H1 (cell line): ENCODE data around the gene ZNF366. TPM values are rescaled to one million over a fixed set of nuclear protein-coding genes. Genes with fewer than 3 reads are reported as not detected.

Experiments
- CTCF ChIA-PET: fragments of 300-600 bp; sonication (Branson Sonifier 250); formaldehyde crosslinking; loops from one replicate; lab custom pipeline; 2021; ENCODE audit not compliant: partially characterized antibody; lab: Charles Lee
- POLR2A ChIA-PET: fragments of 300-600 bp; sonication (Branson Sonifier 250); formaldehyde crosslinking; loops from one replicate; lab custom pipeline; 2021; ENCODE audit warnings: inconsistent platforms; ENCODE audit not compliant: partially characterized antibody; lab: Charles Lee
- DNase-seq, 2 experiments: peaks; one replicate each; pipeline versions ENCODE4 v3.0.0 to v3.0.0-alpha.2; 2010 to 2022; ENCODE audit warnings: low spot score in 2 of 2, low read depth in 1 of 2, mixed read lengths in 1 of 2
- FAIRE-seq: peaks from 2 replicates; lab custom pipeline; 2011; peaks lifted over from hg19 to GRCh38; lab: Jason Lieb, UNC
- H2AFZ ChIP-seq: 2 replicates; pipeline ENCODE4 v1.8.1; 2012; ENCODE audit warnings: low read length, inconsistent platforms
- H2AK5ac ChIP-seq: 2 replicates; pipeline ENCODE4 v1.6.1; 2013; ENCODE audit warnings: low read depth, low read length
- H2BK120ac ChIP-seq: replicated peaks from 2 replicates; pipeline ENCODE3; 2013; ENCODE audit warnings: low read depth, low read length, inconsistent platforms
- H2BK12ac ChIP-seq: 2 replicates; pipeline ENCODE4 v1.6.1; 2013; ENCODE audit warnings: low read depth, low read length
- H2BK15ac ChIP-seq: 2 replicates; pipeline ENCODE4 v1.6.1; 2013; ENCODE audit warnings: low read length
- H2BK20ac ChIP-seq: 2 replicates; pipeline ENCODE4 v1.6.1; 2013; ENCODE audit warnings: low read length
- H2BK5ac ChIP-seq: 2 replicates; pipeline ENCODE4 v1.6.1; 2013; ENCODE audit warnings: low read depth, low read length
- H3K14ac ChIP-seq: 2 replicates; pipeline ENCODE4 v1.6.1; 2013; ENCODE audit warnings: inconsistent platforms; ENCODE audit not compliant: insufficient read length
- H3K18ac ChIP-seq: 2 replicates; pipeline ENCODE4 v1.6.1; 2013; ENCODE audit warnings: low read length; ENCODE audit errors: extremely low read depth
- H3K23ac ChIP-seq: 2 replicates; pipeline ENCODE4 v1.6.1; 2013; ENCODE audit warnings: inconsistent platforms; ENCODE audit not compliant: insufficient read length
- H3K23me2 ChIP-seq: 2 replicates; pipeline ENCODE4 v1.6.1; 2013; ENCODE audit warnings: low read depth, low read length
- H3K27ac ChIP-seq: 2 replicates; pipeline ENCODE4 v1.6.1; 2011; ENCODE audit warnings: low read depth, low read length, inconsistent platforms
- H3K27me3 ChIP-seq, 4 experiments: replicated peaks in 1 of 4; 1 replicate in 1 of 4; 2 replicates in 3 of 4; pipeline versions ENCODE4 v1.6.1 to v1.8.1; 2011 to 2013; ENCODE audit warnings: low read length in 3 of 4, mild to moderate bottlenecking in 3 of 4, inconsistent platforms in 2 of 4, mixed read lengths in 2 of 4, moderate library complexity in 1 of 4; ENCODE audit not compliant: control insufficient read depth in 3 of 4, insufficient read depth in 3 of 4; ENCODE audit errors: extremely low read depth in 1 of 4
- H3K36me3 ChIP-seq, 4 experiments: 2 replicates each; pipeline versions ENCODE4 v1.6.1 to v1.8.1; 2011 to 2013; ENCODE audit warnings: mild to moderate bottlenecking in 4 of 4, low read length in 3 of 4, moderate library complexity in 2 of 4, control low read depth in 1 of 4, inconsistent platforms in 1 of 4; ENCODE audit not compliant: insufficient read depth in 4 of 4, control insufficient read depth in 2 of 4
- H3K4ac ChIP-seq: replicated peaks from 2 replicates; pipeline ENCODE3; 2013; ENCODE audit warnings: low read length, low read depth, mixed read lengths, inconsistent platforms; ENCODE audit not compliant: insufficient read length
- H3K4me1 ChIP-seq, 4 experiments: replicated peaks in 1 of 4; 1 replicate in 1 of 4; 2 replicates in 3 of 4; pipeline versions ENCODE4 v1.6.1 to v1.8.1; 2011 to 2013; ENCODE audit warnings: low read length in 3 of 4, inconsistent platforms in 2 of 4, mixed read lengths in 1 of 4; ENCODE audit not compliant: insufficient read depth in 4 of 4, control insufficient read depth in 3 of 4
- H3K4me2 ChIP-seq, 2 experiments: 2 replicates each; pipeline versions ENCODE4 v1.6.1 to v1.8.1; 2011 to 2013; ENCODE audit warnings: low read depth in 2 of 2, low read length in 2 of 2, control low read depth in 1 of 2, inconsistent platforms in 1 of 2, mild to moderate bottlenecking in 1 of 2; ENCODE audit not compliant: insufficient read depth in 1 of 2
- H3K4me3 ChIP-seq, 4 experiments: fragments of 200-600, 300-600 bp in 1 of 4; sonication (generic), shearing (Covaris generic), sonication (Bioruptor Twin) in 1 of 4; 2 replicates each; pipeline versions ENCODE4 v1.5.1 to v1.8.1; 2011 to 2016; ENCODE audit warnings: low read length in 4 of 4, low read depth in 3 of 4, control low read depth in 2 of 4, inconsistent platforms in 2 of 4, mild to moderate bottlenecking in 2 of 4, mixed read lengths in 1 of 4, moderate library complexity in 1 of 4; ENCODE audit not compliant: insufficient read depth in 2 of 4; ENCODE audit errors: extremely low read depth in 1 of 4
- H3K56ac ChIP-seq: replicated peaks from 2 replicates; pipeline ENCODE3; 2013; ENCODE audit warnings: low read depth, mild to moderate bottlenecking, mixed read lengths, low read length, inconsistent platforms; ENCODE audit not compliant: insufficient read length
- H3K79me1 ChIP-seq: 2 replicates; pipeline ENCODE4 v1.6.1; 2013; ENCODE audit warnings: low read depth, low read length, control low read depth
- H3K79me2 ChIP-seq, 2 experiments: 2 replicates each; pipeline versions ENCODE4 v1.6.1 to v1.8.1; 2012 to 2013; ENCODE audit warnings: low read length in 2 of 2, mild to moderate bottlenecking in 2 of 2, inconsistent platforms in 1 of 2; ENCODE audit not compliant: insufficient read depth in 2 of 2, control insufficient read depth in 1 of 2
- H3K9ac ChIP-seq, 4 experiments: replicated peaks in 1 of 4; 1 replicate in 1 of 4; 2 replicates in 3 of 4; pipeline versions ENCODE4 v1.6.1 to v1.8.1; 2011 to 2013; ENCODE audit warnings: low read depth in 3 of 4, low read length in 3 of 4, control low read depth in 2 of 4, mild to moderate bottlenecking in 2 of 4, moderate library complexity in 2 of 4, inconsistent platforms in 1 of 4; ENCODE audit errors: extremely low read depth in 1 of 4
- H3K9me3 ChIP-seq, 2 experiments: 2 replicates each; pipeline versions ENCODE4 v1.6.1 to v1.8.1; 2012 to 2013; ENCODE audit warnings: mild to moderate bottlenecking in 2 of 2, moderate library complexity in 2 of 2, control low read depth in 1 of 2, inconsistent platforms in 1 of 2, low read depth in 1 of 2, low read length in 1 of 2, mixed read lengths in 1 of 2; ENCODE audit not compliant: insufficient read depth in 2 of 2
- H4K20me1 ChIP-seq, 2 experiments: replicated peaks in 1 of 2; 2 replicates each; pipeline versions ENCODE3 to v1.8.1; 2011 to 2013; ENCODE audit warnings: inconsistent platforms in 2 of 2, low read length in 2 of 2, mild to moderate bottlenecking in 1 of 2; ENCODE audit not compliant: insufficient read depth in 2 of 2, control insufficient read depth in 1 of 2
- H4K5ac ChIP-seq: 2 replicates; pipeline ENCODE4 v1.6.1; 2013; ENCODE audit warnings: low read length, low read depth, mixed read lengths, inconsistent platforms; ENCODE audit not compliant: insufficient read length
- H4K8ac ChIP-seq: 2 replicates; pipeline ENCODE4 v1.8.0; 2013; ENCODE audit warnings: mild to moderate bottlenecking, moderate library complexity, low read length, inconsistent platforms; ENCODE audit not compliant: insufficient read depth; ENCODE audit errors: extremely low read depth
- H4K91ac ChIP-seq: replicated peaks from 2 replicates; pipeline ENCODE3; 2013; ENCODE audit warnings: low read length, mixed read lengths, inconsistent platforms; ENCODE audit not compliant: insufficient read length
- ATF3 ChIP-seq: IDR thresholded peaks from 2 replicates; pipeline ENCODE4 v1.6.1; 2011; ENCODE audit warnings: low read depth, mild to moderate bottlenecking, low read length; ENCODE audit not compliant: insufficient read depth
- EGR1 ChIP-seq: IDR thresholded peaks from 2 replicates; pipeline ENCODE4 v1.6.1; 2011; ENCODE audit warnings: low read depth, low read length, borderline replicate concordance
- NANOG ChIP-seq: IDR thresholded peaks from 2 replicates; pipeline ENCODE4 v1.6.1; 2011; ENCODE audit warnings: low read length, low read depth, mild to moderate bottlenecking, inconsistent platforms; ENCODE audit not compliant: insufficient read depth, poor library complexity, severe bottlenecking
- RNF2 ChIP-seq: fragments of 200-900, 300-1000 bp; sonication (generic); IDR thresholded peaks from 2 replicates; pipeline ENCODE4 v1.7.1; 2016; ENCODE audit warnings: borderline replicate concordance, low read depth, mild to moderate bottlenecking, antibody characterized with exemption, low read length; ENCODE audit not compliant: poor library complexity, severe bottlenecking; ENCODE audit errors: missing control alignments
- USF2 ChIP-seq: IDR thresholded peaks from 2 replicates; pipeline ENCODE4 v1.6.1; 2011; ENCODE audit warnings: low read length, improper control_type of control experiment
- WGBS, 2 experiments: shearing (Covaris generic) in 1 of 2; methylation state at CpG; one replicate each; pipeline versions ENCODE4 v1.1.6 to v1.1.7; 2013 to 2015; ENCODE audit warnings: low lambda C conversion rate in 2 of 2, mixed read lengths in 2 of 2, inconsistent platforms in 1 of 2, low coverage in 1 of 2, missing lambda C conversion rate in 1 of 2; ENCODE audit not compliant: insufficient replicate concordance in 2 of 2, insufficient coverage in 1 of 2, insufficient read length in 1 of 2; ENCODE audit errors: extremely low coverage in 1 of 2, missing lambda C conversion rate in 1 of 2; 5-methylcytosine and 5-hydroxymethylcytosine counted together
- polyA plus RNA-seq, 7 experiments: library from polyadenylated mRNA; depleted of rRNA in 3 of 7; stranded (reverse) in 5 of 7; unstranded in 2 of 7; fragments of >200 nt in 5 of 7; fragments of 200-250 nt in 2 of 7; gene quantifications; 1 replicate in 5 of 7; 2 replicates in 1 of 7; 4 replicates in 1 of 7; pipeline versions ENCODE4 v1.2.1 to v1.2.3, GENCODE V29; 2011 to 2013; ENCODE audit warnings: missing spikeins in 2 of 7, mixed read lengths in 2 of 7
- total RNA-seq: library from RNA; stranded (reverse); fragmentation: NEBNext Ultra II Directional; extraction: Animal tissue kit (Norgen Biotek cat#: 25700); gene quantifications from 2 replicates; pipeline ENCODE4 v1.2.1, GENCODE V29; 2021

ZNF366 gene
- total and polyA plus RNA-seq, 2 of the 8 experiments (the other 6 are each of a cell fraction or from before 2014, with no cell fraction given), result not detected

DNA sequence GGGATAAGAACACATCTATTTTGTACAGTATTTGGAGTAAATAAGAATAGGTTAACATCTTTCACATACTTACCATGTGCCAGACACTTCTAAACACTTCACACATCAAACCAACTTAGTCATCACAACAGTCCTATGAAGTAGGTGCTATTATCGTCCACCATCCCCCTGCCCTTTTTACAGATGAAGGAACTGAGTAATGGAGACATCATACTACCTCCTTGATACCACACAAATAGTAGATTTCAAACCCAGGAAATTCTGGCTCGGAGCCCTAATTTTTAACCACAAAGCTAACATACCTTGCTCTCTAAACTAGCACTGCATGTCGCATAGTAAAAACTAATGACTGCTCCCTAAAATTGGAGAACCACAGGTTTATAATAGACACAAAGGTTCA lies 4.2 kb upstream of the ZNF366 start:
- no peak overlapping the region for H3K27ac ChIP-seq
- H3K9ac ChIP-seq, result no peak overlapping the region

More for the DNA sequence above, 4.2 kb upstream of the ZNF366 start:
- H3K4me1 ChIP-seq, result peaks cover 0 to 8% (median 0%) of the 10 kb centered on the region in 4 experiments; a peak in 1 of 7 replicates
- H3K36me3 ChIP-seq, result no peaks in the 10 kb centered on the region
- H4K20me1 ChIP-seq, result no peaks in the 10 kb centered on the region
- WGBS, 2 experiments, result 94% methylated on average over 3 of the region's 3 CpGs; no CpG with 5 or more reads in 1 of the 2 experiments
- TF ChIP-seq ATF3 (no peak), USF2 (no peak), NANOG (no peak), RNF2 (no peak), EGR1 (no peak)
- no peak overlapping the region for H4K5ac ChIP-seq
- no peak overlapping the region for H3K14ac ChIP-seq
- CTCF ChIA-PET, result interaction anchor here (3.0 to 4.0 kb wide), 2 partner anchors 13 to 145 kb away, joined by 12 to 23 read pairs; no protein-coding TSS in a partner anchor
- H2BK5ac ChIP-seq, result no peak overlapping the region
- no peak overlapping the region for H3K18ac ChIP-seq
- no peak overlapping the region for H2BK20ac ChIP-seq
- no peak overlapping the region for H3K4me2 ChIP-seq
- POLR2A ChIA-PET, result no interaction called here
- no peak overlapping the region for H2AFZ ChIP-seq
- no peak overlapping the region for H3K56ac ChIP-seq
- H3K79me1 ChIP-seq, result no peaks in the 10 kb centered on the region
- H3K9me3 ChIP-seq, result no peaks in the 10 kb centered on the region
- FAIRE-seq, result no peak
- no peaks in the 10 kb centered on the region for H3K23me2 ChIP-seq
- H3K27me3 ChIP-seq, result no peaks in the 10 kb centered on the region
- no peaks in the 10 kb centered on the region for H3K79me2 ChIP-seq
- no peak overlapping the region for H2BK12ac ChIP-seq
- H3K23ac ChIP-seq, result no peak overlapping the region
- no peak overlapping the region for H2AK5ac ChIP-seq
- H4K8ac ChIP-seq, result no peak overlapping the region
- DNase-seq, result no peak
- H2BK120ac ChIP-seq, result no peak overlapping the region
- no peak overlapping the region for H3K4me3 ChIP-seq
- H4K91ac ChIP-seq, result no peak overlapping the region
- H2BK15ac ChIP-seq, result no peak overlapping the region
- no peak overlapping the region for H3K4ac ChIP-seq
